ENCODE results near the gene CITED4. TPM values are rescaled to one million over a fixed set of nuclear protein-coding genes. Genes with fewer than 3 reads are reported as not detected.
A peak's percentile ranks its signal among the peaks of the same experiment; 100 is the strongest.

Gene CITED4
- total RNA-seq, 1 experiment from 2014 or later, result 7.8 TPM

DNA sequence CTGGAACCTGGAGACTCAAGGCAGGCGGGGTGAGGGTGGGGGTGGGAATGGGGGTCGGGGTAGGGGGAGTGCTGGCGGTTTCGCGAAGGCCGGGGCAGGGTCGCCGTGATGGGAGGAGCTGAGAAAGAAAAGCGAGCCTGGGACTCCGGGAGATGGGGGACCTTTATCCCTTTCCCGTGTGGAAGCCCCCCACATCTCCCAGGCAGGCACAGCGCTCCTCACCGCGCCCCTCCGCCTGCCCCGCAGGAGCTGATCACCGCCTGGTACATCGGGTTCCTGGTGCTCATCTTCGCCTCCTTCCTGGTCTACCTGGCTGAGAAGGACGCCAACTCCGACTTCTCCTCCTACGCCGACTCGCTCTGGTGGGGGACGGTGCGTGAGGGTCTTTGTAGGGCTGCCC is 43.1 kb downstream of the CITED4 start (continued):
- no peak for TF ChIP-seq REST (IDR thresholded peaks at IDR 0.05; ENCODE audit: low read depth)
- no peak for TF ChIP-seq EZH2 (IDR thresholded peaks at IDR 0.05)
- TF ChIP-seq, protein P1, sequence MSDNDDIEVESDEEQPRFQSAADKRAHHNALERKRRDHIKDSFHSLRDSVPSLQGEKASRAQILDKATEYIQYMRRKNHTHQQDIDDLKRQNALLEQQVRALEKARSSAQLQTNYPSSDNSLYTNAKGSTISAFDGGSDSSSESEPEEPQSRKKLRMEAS (IDR thresholded peaks at IDR 0.05), result no peak

DNA sequence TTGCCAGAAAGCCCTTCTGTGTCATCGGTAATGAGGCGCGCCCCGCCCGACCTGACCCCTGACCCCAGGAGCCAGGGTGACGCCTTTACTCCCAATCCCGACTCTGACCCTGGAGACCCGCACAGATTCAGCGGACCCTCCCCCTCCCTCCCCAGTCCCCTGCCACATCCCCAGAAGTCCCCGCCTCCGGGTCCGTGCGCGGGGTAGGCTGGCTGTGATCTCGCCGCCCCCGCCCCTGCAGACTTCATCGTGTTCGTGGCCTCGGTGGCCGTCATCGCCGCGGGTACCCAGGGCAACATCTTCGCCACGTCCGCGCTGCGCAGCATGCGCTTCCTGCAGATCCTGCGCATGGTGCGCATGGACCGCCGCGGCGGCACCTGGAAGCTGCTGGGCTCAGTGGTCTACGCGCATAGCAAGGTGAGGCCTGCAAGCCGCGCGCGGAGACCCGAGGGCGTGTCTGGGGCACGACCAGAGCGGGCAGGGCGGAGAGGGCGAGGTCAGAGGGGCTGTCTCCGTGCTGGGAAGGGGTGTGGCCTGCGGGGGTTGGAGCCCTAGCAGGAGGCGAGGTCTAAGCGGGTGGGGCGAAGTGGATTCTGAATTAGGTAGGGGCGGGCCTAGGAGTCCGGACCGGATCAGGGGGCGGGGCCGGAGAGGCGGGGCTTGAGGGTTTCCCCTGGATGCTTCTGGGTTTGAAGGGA is 43.8 kb downstream of the CITED4 start:
- no peaks in the 10 kb centered on the region for H3K9me3 ChIP-seq (ENCODE audit: control insufficient read depth in 1 of 2, insufficient read depth in 1 of 2, low read depth in 1 of 2, low read length in 2 of 2)
- ChIA-PET POLR2A (no interaction called here), RAD21 (ENCODE audit: low non-redundant PET in 1 of 2, low total read pairs in 2 of 2, uncharacterized antibody in 2 of 2, unreplicated experiment in 2 of 2) (no interaction called here), CTCF (no interaction called here)
- ATAC-seq (peak; percentile 81), DNase-seq (ENCODE audit: low read depth, low spot score) (no peak)
- H3K36me3 ChIP-seq (ENCODE audit: control insufficient read depth in 1 of 2, insufficient read depth in 2 of 2, low read length in 2 of 2), result 0 out of 4 replicates have a peak, but pooled peaks cover 0 to 4% of the 10 kb centered on the region in 2 experiments
- no peaks in the 10 kb centered on the region for H3K4me1 ChIP-seq (ENCODE audit: control insufficient read depth in 1 of 2, insufficient read depth in 2 of 2, low read length in 2 of 2)
- no peak overlapping the region for H3K4me2 ChIP-seq (ENCODE audit: low read length)
- intact Hi-C loops (cut with micrococcal nuclease), result no loop called here
- TF ChIP-seq POLR2A (IDR thresholded peaks at IDR 0.05; ENCODE audit: borderline replicate concordance, extremely low read depth, insufficient read depth, insufficient read length) (no peak), REST (IDR thresholded peaks at IDR 0.05; ENCODE audit: low read depth) (no peak), EZH2phosphoT487 (IDR thresholded peaks at IDR 0.05; ENCODE audit: borderline replicate concordance) (no peak), CBX3 (IDR thresholded peaks at IDR 0.05; ENCODE audit: low read depth) (no peak), TCF7L2 (IDR thresholded peaks at IDR 0.05; ENCODE audit: borderline replicate concordance, extremely low read depth, insufficient read depth, insufficient read length) (no peak), SRF (IDR thresholded peaks at IDR 0.05; ENCODE audit: low read depth) (no peak)
- TF ChIP-seq, protein P1 (IDR thresholded peaks at IDR 0.05), result no peak
- H3K9ac ChIP-seq (ENCODE audit: low read length), result no peak overlapping the region
- H3K27ac ChIP-seq (ENCODE audit: low read depth, low read length), result no peak overlapping the region
- no peaks in the 10 kb centered on the region for H3K9me2 ChIP-seq (ENCODE audit: insufficient read depth)
- H3K27me3 ChIP-seq (ENCODE audit: insufficient read depth, low read length), result no peaks in the 10 kb centered on the region
- H2AFZ ChIP-seq (ENCODE audit: low read depth, low read length, poor library complexity, severe bottlenecking), result no peak overlapping the region
- H3K4me3 ChIP-seq (replicated peaks in 1 of 2; ENCODE audit: low read depth in 1 of 2, low read length in 2 of 2), result no peak overlapping the region
- H3K79me2 ChIP-seq (ENCODE audit: insufficient read depth, low read length), result no peaks in the 10 kb centered on the region
- H4K20me1 ChIP-seq (ENCODE audit: insufficient read depth), result no peaks in the 10 kb centered on the region
- no TSS peak for BruUV-seq (replicated peaks)

Measured in HCT116 (cell line).